ENCODE results near the gene PHACTR2.
"Not testable (repeated sequence)": the region's sequence is repeated elsewhere in the genome, so short reads cannot be mapped to it uniquely, and the experiment has no call there.

The PHACTR2 gene

GRCh38 chr6:143767433-143767832 is 89.7 kb downstream of the PHACTR2 start:
- DNase-seq (ENCODE audit: low spot score), result no peak

GRCh38 chr6:143772116-143773086 is 94.6 kb downstream of the PHACTR2 start:
- DNase-seq (ENCODE audit: low spot score), result no peak

- DNase-seq (ENCODE audit: low spot score), result no peak
These were observed 95.9 kb downstream of the PHACTR2 start for GRCh38 chr6:143773506-143774150.

GRCh38 chr6:143774347-143774746 is 96.6 kb downstream of the PHACTR2 start:
- DNase-seq (ENCODE audit: low spot score), result no peak

- no peak for DNase-seq (ENCODE audit: low spot score)
These were observed 97.6 kb downstream of the PHACTR2 start for GRCh38 chr6:143775336-143775735.

GRCh38 chr6:143778926-143779325 is 101.2 kb downstream of the PHACTR2 start:
- DNase-seq (ENCODE audit: low spot score), result no peak

- DNase-seq (ENCODE audit: low spot score), result no peak
These were observed 104.7 kb downstream of the PHACTR2 start for GRCh38 chr6:143782481-143782880.

- no peak for DNase-seq (ENCODE audit: low spot score)
These were observed 105.3 kb downstream of the PHACTR2 start for GRCh38 chr6:143783077-143783476.

GRCh38 chr6:143784316-143784715 is 106.6 kb downstream of the PHACTR2 start:
- DNase-seq (ENCODE audit: low spot score), result no peak

- DNase-seq (ENCODE audit: low spot score), result not testable (repeated sequence)
These were observed 108.6 kb downstream of the PHACTR2 start for GRCh38 chr6:143786371-143786770.

- DNase-seq (ENCODE audit: low spot score), result no peak
These were observed 114.9 kb downstream of the PHACTR2 start for GRCh38 chr6:143792402-143793279.

- DNase-seq (ENCODE audit: low spot score), result no peak
These were observed 115.5 kb downstream of the PHACTR2 start for GRCh38 chr6:143793280-143793619.

- not testable (repeated sequence) for DNase-seq (ENCODE audit: low spot score)
These were observed 118.8 kb downstream of the PHACTR2 start for GRCh38 chr6:143796551-143796950.

- DNase-seq (ENCODE audit: low spot score), result not testable (repeated sequence)
These were observed 120.7 kb downstream of the PHACTR2 start for GRCh38 chr6:143798487-143798886.

- no peak for DNase-seq (ENCODE audit: low spot score)
These were observed 125.2 kb downstream of the PHACTR2 start for GRCh38 chr6:143802833-143803565.

- no peak for DNase-seq (ENCODE audit: low spot score)
These were observed 126.2 kb downstream of the PHACTR2 start for GRCh38 chr6:143803769-143804568.

- no peak for DNase-seq (ENCODE audit: low spot score)
These were observed 127.1 kb downstream of the PHACTR2 start for GRCh38 chr6:143804835-143805239.

GRCh38 chr6:143806282-143807102 is 128.7 kb downstream of the PHACTR2 start:
- no peak for DNase-seq (ENCODE audit: low spot score)

- DNase-seq (ENCODE audit: low spot score), result no peak
These were observed 129.5 kb downstream of the PHACTR2 start for GRCh38 chr6:143807103-143807772.
